OCI-LY3 (cell line): ENCODE results near the gene GPC3.

Experiments used
- EZH2phosphoT487 ChIP-seq: fragments of 200-600 bp; shearing (Covaris generic); IDR thresholded peaks from 2 replicates; pipeline ENCODE4 v1.6.1; 2018; ENCODE audit warnings: antibody characterized with exemption, mixed run types, low read depth
- TF ChIP-seq, protein P1 (sequence below): fragments of 200-600, 300-600 bp; sonication (generic); IDR thresholded peaks from 2 replicates; pipeline ENCODE4 v1.5.1; 2014; ENCODE audit warnings: antibody characterized with exemption, low read length, low read depth

DNA sequence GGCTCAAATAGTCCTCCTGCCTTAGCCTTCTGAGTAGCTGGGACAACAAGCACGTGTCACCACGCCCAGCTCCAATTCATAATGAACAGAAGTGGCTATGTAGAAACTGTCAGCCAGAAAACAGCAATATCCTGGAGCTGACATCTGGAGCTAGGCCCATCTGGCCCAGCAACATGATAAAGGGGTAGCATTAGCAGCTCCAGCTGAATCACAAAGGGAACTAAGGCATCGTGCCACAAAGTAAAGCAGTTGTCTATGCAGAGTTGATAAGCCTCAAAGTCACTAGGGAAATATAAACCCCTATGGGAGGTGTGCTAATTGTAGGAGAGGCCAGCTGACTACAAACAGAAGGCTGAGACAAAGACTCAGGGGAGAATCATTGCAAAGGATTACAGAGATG, 299.6 kb downstream of the GPC3 start:
- TF ChIP-seq, protein P1, sequence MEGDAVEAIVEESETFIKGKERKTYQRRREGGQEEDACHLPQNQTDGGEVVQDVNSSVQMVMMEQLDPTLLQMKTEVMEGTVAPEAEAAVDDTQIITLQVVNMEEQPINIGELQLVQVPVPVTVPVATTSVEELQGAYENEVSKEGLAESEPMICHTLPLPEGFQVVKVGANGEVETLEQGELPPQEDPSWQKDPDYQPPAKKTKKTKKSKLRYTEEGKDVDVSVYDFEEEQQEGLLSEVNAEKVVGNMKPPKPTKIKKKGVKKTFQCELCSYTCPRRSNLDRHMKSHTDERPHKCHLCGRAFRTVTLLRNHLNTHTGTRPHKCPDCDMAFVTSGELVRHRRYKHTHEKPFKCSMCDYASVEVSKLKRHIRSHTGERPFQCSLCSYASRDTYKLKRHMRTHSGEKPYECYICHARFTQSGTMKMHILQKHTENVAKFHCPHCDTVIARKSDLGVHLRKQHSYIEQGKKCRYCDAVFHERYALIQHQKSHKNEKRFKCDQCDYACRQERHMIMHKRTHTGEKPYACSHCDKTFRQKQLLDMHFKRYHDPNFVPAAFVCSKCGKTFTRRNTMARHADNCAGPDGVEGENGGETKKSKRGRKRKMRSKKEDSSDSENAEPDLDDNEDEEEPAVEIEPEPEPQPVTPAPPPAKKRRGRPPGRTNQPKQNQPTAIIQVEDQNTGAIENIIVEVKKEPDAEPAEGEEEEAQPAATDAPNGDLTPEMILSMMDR, result no peak
- TF ChIP-seq EZH2phosphoT487, result no peak
